Measurements from ENCODE around the gene ADGRB3.
"Not testable (repeated sequence)": the region's sequence is repeated elsewhere in the genome, so short reads cannot be mapped to it uniquely, and the experiment has no call there.

Gene ADGRB3

DNA sequence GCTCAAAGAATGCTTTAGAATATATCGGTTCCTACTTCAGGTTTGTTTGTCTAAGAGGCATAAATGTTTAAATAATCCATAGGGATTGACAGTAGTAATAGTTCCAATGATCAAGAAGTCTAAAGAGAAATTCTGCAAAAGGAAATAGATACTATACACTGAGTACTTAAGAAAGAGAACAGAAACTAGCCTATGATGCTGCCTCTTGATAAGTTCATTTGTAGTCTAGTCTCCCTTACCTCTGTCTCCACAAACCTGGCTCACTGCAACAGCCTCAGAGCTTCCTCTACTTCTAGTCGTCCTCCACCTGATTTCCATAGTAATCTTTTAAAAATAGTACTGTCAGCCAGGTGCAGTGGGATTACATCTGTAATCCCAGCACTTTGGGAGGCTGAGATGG lies 650.0 kb downstream of the ADGRB3 start:
- no peak for DNase-seq

DNA sequence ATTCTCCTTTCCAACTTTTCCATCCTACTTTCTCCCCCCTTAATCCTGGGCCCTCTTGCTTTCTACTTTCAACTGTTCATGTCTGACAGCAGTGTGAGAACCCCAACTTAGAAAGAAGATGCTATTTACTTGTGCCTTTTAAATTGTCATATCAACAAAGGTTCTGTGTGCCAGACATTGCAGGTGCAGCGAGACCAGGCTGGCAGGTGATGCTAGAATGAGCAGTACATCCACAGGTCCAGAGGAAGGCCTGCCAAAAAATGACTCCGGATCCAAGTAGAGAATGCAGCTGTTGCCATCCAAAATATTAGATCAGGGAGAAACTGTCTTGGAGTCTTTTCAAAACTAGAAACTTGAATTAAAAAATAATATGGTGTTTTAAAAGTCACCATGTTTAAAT lies 651.2 kb downstream of the ADGRB3 start:
- DNase-seq: no peak

DNA sequence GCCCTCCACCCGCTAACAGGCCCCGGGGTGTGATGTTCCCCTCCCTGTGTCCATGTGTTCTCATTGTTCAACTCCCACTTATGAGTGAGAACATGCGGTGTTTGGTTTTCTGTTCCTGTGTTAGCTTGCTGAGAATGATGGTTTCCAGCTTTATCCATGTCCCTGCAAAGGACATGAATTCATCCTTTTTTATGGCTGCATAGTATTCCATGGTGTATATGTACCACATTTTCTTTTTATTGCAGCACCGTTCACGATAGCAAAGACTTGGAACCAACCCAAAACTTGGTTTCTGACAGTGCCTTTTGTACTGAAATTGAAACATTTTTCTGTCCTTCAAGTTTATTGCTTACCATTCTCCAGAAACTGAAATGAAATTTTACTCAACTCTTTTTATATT lies 653.1 kb downstream of the ADGRB3 start:
- DNase-seq: not testable (repeated sequence)

DNA sequence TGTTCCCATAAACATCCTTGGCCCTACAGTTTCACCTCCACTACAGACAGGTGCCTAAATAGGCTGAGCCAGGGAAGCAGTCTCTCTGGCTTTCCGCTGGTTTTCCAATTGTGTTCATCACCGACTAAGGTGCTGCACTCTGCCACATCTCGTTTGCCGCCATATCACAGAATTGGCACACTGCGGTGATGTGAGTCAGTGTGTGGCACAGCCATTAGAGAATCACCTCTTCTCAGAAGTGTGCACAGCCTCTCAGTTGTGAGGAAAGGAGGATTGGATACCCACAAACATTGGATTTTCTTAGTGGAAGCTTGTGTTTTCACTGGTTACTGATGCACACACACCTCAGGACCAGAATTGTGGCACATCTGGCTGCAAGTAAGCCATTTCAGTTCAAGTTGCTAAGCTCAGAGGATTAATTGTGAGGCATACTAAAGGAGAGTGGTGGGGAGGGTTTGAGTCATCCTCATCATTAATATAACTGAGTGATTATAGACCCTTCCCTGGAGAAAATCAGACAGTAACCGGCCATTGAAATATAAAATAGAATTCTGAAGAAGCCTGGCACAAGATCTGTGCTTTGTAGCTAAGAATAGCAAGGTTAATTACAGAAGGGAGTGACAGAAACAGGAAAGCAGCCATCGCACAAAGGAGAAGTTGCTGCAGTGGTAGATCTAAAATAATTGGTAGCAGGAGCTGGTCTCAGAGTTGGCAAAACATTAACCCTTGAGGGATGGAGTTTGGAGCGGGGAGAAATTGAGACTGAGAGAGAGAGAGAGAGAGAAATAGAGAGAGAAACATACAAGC lies 654.8 kb downstream of the ADGRB3 start:
- no peak for DNase-seq

DNA sequence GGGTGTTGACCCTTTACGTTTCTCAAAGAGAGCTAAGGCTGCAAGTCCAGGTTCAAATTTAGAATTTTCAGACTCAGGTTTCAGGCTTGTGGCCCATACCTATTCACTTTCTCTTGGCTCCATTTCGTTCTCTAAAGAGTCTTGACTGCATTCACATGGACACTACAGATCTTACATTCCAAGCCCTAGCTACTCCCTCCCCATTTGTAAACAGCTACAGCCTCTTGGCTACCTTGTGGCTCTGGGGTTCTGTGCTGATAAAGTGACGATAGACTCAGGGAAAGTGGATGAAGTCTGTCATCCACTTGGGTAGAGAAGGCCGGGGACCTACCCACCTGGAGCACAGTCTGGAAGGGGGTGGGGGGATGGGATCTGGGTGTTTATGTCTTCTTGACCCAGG lies 658.4 kb downstream of the ADGRB3 start:
- no peak for DNase-seq

DNA sequence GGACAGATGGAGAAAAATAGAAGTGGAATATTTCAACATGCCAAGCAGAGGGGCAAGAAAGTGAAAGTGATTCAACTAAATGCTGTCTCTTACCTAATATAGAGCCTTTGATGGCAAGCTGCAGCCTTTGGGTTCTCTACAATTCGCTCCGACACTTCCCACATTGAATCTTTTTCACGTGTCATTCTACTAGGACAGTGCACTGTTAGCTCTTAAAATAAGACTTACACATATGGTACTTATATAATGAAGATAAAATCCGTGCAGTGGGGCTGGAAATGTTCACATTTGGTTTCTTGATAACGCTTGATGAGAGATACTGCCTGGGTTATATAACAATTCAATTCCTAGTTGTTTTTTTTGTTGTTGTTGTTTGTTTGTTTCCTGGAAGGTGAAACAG lies 659.3 kb downstream of the ADGRB3 start:
- DNase-seq: no peak

DNA sequence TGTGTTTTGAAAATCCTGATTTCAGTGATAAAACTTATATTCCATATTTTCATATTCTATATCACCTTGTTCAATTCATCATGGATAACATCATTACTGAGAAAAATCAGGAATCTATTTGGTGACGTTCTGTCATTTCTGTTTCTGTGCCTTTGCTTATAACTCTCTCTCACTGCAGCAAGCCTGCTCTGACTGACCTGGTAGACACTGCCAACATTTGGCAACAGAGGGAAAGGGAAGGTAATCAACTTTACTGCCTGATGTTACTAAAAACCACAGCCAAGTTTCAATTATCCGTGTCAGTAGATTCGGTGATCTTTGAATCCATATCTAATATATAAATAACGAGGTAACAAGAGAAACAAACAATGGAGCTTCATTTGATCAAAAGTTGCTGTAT lies 659.8 kb downstream of the ADGRB3 start:
- DNase-seq: no peak

DNA sequence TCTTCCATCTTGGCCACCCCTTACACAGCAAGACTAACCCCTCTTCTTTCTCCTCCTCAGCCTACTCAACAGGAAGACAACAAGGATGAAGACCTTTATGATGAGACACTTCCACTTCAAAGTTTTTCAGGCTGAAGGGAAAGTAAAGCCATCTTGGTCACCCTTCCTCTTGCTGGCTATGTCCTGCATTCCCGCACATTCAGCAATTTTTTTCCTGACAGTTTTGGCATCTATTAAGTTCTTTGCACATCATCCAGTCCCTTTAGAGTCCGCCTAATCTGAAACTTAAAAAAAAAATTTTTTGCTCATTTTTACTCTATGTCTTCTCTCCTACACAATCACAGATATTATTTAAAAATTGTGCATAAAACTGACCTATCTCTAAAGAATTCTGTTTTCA lies 668.3 kb downstream of the ADGRB3 start:
- no peak for DNase-seq

DNA sequence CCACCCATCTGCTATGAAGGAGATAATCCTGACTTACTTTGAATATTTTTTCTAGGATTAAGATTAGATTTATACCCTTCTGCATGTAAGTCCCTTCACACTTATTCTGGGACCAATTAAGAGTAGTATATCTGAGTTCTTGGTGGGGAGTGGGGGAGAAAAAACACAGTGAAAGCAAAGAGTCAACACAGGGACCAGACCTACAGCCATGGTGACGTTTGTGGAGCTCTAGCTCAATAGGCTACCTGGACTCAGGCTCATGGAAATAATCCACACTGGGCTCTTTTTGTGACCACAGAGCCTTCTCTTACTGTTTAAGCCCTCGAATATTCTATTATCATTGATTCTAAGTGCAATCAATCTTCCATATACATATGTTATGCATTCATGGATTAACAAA lies 670.4 kb downstream of the ADGRB3 start:
- DNase-seq: no peak

DNA sequence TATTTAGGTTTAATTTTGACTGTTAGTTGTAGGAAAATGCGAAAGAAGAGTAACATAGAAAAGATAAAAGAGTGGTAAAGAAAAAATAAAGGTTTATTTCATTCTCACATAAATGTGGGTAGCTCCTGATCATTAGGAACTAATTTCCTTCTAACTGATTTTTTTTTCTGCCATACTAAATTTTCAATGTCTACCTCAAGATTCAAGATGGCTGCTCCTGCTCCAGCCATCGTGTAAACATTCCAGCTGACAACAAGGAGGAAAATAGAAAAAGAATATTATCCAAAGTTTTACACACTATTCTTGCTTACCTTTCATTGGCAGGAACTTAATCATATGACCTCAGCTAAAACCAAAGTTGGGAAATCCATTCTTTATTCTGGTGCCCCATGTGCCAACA lies 673.5 kb downstream of the ADGRB3 start:
- no peak for DNase-seq

DNA sequence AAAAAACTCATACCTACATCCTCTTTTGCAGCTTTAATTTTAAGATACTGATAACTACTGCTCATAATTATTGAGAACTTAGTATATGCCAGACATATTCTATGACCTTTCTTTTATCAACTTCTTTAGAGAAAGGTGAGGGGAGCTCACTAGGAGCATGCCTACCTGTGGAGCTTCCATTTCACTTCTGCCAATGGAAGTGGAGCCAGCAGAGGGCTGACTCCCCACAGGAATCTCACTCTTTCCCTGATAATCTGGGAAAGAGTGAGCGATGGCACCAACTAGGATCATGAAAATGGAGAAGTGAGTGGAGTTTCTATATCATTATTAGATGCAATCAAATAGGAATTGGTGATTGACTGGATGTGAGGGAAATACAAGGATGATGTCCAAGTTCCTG lies 676.8 kb downstream of the ADGRB3 start:
- DNase-seq: no peak

DNA sequence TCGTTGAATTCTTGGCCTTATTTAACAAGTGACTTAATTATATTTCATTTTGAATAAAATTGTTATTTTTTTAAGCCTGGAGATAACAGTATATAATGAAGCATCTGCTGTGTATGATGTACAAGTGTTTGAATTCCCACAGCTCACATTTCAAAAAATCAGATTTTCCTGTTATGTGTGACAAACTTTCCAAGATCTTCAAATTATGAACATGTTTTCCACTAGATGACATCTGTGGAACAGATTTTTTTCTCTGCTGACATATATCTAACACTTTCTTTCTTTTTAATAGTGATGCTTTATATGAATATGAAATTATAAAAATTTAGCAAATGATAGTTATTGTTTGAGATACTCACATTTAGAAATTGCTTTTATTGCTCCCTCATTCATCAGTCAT lies 678.9 kb downstream of the ADGRB3 start:
- no peak for DNase-seq

DNA sequence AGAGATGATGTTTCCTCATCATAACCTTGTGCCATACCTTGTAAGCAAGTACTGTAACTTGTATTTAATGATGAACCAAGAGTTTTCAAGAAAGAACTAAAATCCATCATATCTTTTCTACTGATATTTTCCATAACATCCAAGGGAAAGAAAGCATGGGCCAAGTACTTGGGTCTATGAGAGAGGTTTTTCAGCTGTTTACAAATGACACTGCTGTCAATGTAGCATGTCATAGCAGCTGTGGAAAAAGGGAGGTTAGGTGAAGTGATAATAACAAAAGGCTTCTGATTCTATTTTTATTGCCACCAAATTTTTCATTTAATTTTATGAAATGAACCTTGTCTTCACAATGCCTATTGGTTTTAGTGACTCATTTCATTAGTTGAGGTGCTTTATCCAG lies 679.4 kb downstream of the ADGRB3 start:
- DNase-seq: no peak

DNA sequence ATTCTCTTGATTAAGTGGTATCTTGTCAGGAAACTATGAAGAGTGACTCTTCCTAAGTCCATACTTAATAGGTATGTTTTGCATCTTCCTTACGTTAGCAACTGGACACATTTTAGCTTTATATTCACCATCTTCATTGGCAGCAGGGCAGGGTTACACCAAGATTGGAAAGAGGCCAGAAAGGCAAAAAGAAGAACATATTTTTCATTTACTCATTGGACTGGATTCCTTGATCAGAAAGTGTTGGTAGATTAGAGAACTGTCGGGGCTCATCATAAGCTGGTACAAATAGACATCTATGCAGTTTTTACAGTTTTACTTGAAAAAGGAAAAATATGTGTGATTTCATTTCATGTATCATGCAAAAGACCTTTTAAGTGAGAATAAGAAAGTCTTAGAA lies 696.8 kb downstream of the ADGRB3 start:
- DNase-seq: no peak

DNA sequence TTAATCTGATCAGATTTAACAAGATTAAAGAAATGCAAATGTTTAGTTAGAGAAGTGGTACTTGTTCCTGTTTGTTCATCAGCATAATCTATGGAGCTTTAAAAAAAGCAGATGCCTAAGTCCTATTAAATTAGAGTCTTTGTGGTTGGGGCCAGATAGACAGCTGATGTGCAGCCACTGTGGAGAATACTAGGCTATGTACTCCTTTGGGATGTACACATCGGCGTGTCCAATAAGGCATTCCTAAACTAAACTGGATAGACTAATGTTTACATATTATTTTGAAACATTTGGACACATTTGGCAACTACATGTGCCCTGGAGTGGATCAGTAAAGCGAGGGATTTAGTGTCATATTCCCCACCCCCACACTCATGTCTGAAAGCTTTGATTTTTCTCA lies 702.2 kb downstream of the ADGRB3 start:
- no peak for DNase-seq

DNA sequence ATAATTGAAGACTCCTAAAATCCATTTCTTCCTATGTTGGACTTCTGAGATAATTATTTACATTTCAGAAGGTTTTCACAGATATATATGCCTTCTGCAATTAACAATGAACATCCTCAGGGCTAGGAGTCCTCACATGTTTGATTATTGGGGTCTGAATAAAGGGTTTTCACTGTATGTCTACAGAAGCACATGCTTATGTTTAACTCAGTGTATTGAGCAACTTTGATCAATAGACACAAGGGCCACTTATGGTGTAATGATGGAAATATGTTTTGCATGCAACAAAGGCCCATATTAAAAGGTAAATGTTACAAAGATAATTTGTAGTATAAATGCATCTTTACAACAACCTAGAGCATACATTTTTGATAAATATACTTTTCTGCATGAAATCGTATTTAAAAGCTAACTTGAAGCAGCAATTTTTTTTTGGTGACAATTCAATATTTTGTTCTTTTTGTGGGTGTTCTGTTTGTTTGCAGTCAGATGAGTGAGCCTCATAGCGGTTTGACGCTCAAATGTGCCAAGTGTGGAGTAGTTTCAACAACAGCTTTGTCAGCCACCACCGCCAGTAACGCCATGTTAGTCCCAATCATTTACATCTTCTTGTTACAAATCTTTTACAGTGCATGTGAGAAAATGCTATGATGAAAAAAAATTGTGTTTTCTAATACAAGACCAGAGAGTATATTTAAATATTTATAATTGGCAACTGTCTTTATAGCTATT lies 703.5 kb downstream of the ADGRB3 start:
- no peak for DNase-seq

DNA sequence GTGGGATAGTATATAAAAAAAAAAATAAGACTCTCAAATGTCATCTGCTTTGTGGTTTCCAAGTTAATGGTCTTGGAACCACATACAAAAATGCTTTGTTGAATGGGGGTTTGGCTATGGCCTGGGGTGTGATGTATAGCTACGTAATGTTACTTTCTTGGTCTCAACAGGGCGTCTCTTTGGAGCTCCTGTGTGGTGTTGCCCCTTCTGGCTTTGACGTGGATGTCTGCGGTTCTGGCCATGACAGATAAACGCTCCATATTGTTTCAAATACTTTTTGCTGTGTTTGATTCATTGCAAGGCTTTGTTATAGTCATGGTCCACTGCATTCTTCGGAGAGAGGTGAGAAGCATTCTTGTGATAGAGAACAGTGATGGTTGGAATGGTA lies 704.1 kb downstream of the ADGRB3 start:
- DNase-seq: no peak

DNA sequence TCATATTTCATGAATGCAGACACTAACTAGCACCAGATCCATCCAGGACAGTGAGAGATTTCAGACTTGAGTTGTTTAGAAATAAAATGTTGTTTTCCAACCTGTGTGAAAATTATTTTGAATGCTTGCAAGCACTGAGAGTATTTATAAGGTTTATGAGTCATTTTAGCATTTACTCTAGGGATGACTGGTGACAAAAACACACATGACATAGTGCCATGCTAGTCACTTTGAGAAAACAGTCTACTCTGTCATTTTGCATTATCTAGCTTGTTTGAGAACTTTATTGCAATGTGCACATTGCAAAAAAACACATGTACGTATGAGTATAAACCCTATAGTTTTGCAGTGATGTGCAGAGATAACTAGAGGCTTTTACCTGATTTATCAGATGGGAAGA lies 705.1 kb downstream of the ADGRB3 start:
- DNase-seq: no peak

DNA sequence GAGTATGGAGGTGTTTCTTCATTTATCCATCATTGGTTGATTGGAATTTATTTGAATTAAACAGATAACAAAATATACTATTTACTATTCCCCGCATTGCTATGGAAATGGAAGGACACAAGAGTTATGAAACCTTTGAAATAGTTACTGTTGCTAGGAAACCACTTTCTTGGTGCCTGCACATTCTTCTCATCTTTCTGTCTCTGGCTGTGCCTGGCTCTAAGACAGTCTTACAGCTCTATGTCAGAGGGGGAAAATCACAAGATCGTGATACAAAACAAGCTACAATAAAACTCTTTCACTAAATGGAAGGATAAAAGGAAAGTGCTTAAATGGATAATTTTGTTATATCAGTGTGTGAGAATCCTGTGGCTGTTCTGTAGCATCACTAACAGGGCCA lies 708.8 kb downstream of the ADGRB3 start:
- no peak for DNase-seq

DNA sequence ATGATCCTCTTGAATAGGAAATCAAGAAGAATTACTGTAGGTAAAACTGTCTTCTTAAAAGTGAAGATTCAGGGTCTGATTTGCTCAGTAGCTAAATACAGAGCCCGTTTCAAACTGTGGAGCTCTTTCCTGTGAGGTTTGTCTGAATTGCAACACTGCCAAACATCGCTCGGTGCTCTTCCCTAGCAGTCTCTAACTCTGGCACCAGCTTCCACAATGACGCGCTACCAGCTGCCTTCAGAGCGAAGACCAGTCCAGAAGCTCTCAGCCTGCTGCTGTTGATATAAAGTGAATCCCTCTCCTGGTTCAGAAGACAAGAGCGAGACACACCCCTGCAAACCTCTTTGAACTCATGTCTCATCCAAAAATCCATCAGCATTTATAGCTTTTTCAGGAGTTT lies 714.7 kb downstream of the ADGRB3 start:
- no peak for DNase-seq

DNA sequence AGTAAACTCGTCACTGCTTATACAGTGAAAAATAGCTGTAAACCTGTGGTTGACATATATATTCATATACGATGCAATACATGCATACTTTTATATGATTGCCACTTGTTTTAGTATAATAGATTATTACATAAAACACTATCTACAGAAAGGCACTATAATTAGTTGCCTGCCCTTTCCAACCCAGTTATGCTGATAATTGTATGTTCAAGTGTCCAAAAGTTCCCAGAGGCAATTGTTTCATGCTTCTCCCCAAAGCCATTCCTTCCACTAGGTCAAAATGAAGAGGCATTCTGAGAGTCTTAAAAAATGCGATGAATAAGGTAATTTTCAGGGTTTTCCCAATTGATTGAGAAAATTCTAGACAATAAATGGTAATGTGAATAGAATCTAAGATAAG lies 727.1 kb downstream of the ADGRB3 start:
- no peak for DNase-seq

DNA sequence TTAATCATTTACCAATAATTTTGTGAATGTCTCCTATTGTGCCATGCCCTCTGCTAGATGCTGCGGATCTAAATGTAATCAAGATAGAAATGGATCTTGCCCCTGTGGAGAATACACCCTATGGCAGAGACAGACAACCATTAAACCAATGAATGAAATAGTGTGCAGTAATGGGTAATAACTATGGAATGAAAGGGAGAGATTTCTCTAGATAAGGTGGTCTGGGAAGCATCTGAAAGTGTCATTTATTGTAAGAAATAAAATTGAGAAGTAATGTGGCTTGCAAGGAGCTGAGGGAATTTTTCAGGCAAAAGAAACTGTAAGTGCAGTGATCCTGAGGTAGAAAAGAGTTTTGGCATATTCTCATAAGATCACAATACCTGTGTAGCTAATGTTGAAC lies 731.7 kb downstream of the ADGRB3 start:
- no peak for DNase-seq

DNA sequence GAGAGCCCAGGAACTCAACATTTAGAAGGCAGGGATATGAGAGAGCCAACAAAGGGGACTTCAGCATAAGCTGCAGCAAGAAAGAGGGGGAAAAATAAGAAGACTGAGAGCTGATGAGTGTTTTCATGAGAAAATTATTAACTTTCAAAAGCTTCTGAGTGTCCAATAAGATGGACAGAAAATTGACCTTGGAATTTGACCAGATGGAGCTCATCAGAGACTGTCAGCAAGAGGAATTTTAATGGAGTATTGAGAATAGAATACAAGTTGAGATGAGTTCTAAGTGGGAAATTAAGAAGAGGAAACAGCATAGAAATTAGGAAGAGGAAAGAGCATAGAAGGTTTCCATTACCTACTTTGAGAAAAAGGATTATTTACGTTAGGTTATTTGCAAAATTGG lies 733.5 kb downstream of the ADGRB3 start:
- no peak for DNase-seq

DNA sequence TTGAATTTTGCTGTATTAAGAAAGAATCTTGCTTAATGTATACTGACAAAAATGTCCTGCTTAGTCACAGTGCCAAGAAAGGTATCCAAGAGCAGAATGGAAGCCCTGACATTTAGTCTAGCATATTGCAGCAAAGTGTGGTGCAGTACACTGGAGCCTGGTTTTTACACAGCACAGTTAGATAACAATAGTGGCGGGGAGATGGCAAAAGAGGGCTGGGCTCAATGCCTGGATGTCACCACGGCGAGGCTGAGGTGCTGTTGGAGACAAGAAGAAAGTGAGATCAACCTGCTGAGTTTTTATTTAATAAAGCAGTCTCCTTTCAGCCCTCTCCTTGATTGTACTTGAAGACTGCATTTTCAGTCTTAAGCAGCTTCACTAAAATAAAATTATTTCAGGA lies 735.7 kb downstream of the ADGRB3 start:
- no peak for DNase-seq

DNA sequence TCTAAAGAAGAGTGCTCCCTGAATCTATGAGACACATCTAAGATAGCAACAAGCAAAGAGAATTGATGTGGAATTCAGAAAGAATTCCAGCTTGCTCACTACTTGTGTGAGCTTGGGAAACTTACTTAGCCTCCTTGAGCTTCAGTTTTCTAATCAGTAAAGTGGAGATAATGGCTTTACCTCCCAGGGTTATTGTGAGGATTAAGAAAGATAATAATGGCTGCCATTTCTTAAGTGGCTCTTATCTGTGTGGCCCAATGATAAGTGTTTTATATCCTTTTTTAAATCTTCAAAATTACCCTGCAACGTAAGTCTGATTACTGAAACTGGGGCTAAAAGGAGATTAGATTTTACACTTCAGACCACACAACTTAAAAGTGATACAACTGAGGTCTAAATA lies 743.2 kb downstream of the ADGRB3 start:
- DNase-seq: no peak

Data from NCI-H2171 (cell line).